Fibroblast of lung (primary cell): Measurements from ENCODE around the gene RREB1. TPM values are rescaled to one million over a fixed set of nuclear protein-coding genes. Genes with fewer than 3 reads are reported as not detected.
A peak's percentile ranks its signal among the peaks of the same experiment; 100 is the strongest.

Experiments
- DNase-seq, 2 donors: peaks; one replicate each; pipeline versions ENCODE4 v3.0.0 to v3.0.0-alpha.2; 2010; ENCODE audit warnings: low read depth in 2 of 2
- H2AFZ ChIP-seq: 2 replicates; pipeline ENCODE4 v1.5.1; 2012; ENCODE audit warnings: low read length, control low read depth, inconsistent platforms
- H3K27ac ChIP-seq: 2 replicates; pipeline ENCODE4 v1.5.1; 2011; ENCODE audit warnings: low read length, control low read depth; ENCODE audit not compliant: insufficient read depth
- H3K27me3 ChIP-seq: 2 replicates; pipeline ENCODE4 v1.5.1; 2011; ENCODE audit warnings: mild to moderate bottlenecking, low read length; ENCODE audit not compliant: control insufficient read depth, insufficient read depth
- H3K36me3 ChIP-seq: 2 replicates; pipeline ENCODE4 v1.5.1; 2011; ENCODE audit warnings: low read length; ENCODE audit not compliant: control insufficient read depth, insufficient read depth
- H3K4me1 ChIP-seq: 2 replicates; pipeline ENCODE4 v1.5.1; 2011; ENCODE audit warnings: low read length; ENCODE audit not compliant: control insufficient read depth, insufficient read depth; ENCODE audit errors: extremely low read depth
- H3K4me2 ChIP-seq: 2 replicates; pipeline ENCODE4 v1.5.1; 2011; ENCODE audit warnings: low read length, control low read depth; ENCODE audit not compliant: insufficient read depth; ENCODE audit errors: extremely low read depth
- H3K4me3 ChIP-seq, 4 experiments: fragments of 200-600 bp in 1 of 4; sonication (generic) in 1 of 4; replicated peaks in 1 of 4; 2 replicates each; pipeline ENCODE4 v1.5.1; 2011 to 2016; ENCODE audit warnings: low read length in 4 of 4, low read depth in 3 of 4, mild to moderate bottlenecking in 3 of 4, control low read depth in 2 of 4, inconsistent platforms in 1 of 4, mixed read lengths in 1 of 4; ENCODE audit not compliant: insufficient read depth in 1 of 4; ENCODE audit errors: control extremely low read depth in 1 of 4
- H3K79me2 ChIP-seq: 2 replicates; pipeline ENCODE4 v1.5.1; 2012; ENCODE audit warnings: mild to moderate bottlenecking, low read length, inconsistent platforms; ENCODE audit not compliant: control insufficient read depth, insufficient read depth
- H3K9ac ChIP-seq: 2 replicates; pipeline ENCODE4 v1.5.1; 2011; ENCODE audit warnings: mild to moderate bottlenecking, low read length, control low read depth; ENCODE audit not compliant: insufficient read depth
- H3K9me3 ChIP-seq: 2 replicates; pipeline ENCODE4 v1.5.1; 2012; ENCODE audit warnings: low read depth, low read length; ENCODE audit not compliant: control insufficient read depth, insufficient read depth
- H4K20me1 ChIP-seq: 2 replicates; pipeline ENCODE4 v1.5.1; 2011; ENCODE audit warnings: low read length; ENCODE audit not compliant: control insufficient read depth, insufficient read depth; ENCODE audit errors: extremely low read depth
- CTCF ChIP-seq, 2 donors: IDR thresholded peaks in 1 of 2; conservative IDR thresholded peaks in 1 of 2; 1 replicate in 1 of 2; 2 replicates in 1 of 2; pipeline ENCODE4 v1.5.1; 2011 to 2012; ENCODE audit warnings: low read length in 2 of 2, control low read depth in 1 of 2, inconsistent platforms in 1 of 2, low read depth in 1 of 2, mild to moderate bottlenecking in 1 of 2
- EZH2 ChIP-seq: IDR thresholded peaks from 2 replicates; pipeline ENCODE4 v1.5.1; 2012; ENCODE audit warnings: low read length, control low read depth, mild to moderate bottlenecking; ENCODE audit errors: missing control alignments
- polyA plus RNA-seq, 2 donors: library from polyadenylated mRNA; depleted of rRNA in 1 of 2; stranded (reverse) in 1 of 2; unstranded in 1 of 2; fragments of >200 nt; gene quantifications; 2 replicates each; pipeline ENCODE4 v1.2.1, GENCODE V29; 2011 to 2012; ENCODE audit warnings: missing spikeins in 1 of 2
- total RNA-seq: library from RNA; depleted of rRNA; stranded (reverse); fragments of >200 nt; gene quantifications from 2 replicates; pipeline ENCODE4 v1.2.1, GENCODE V29; 2014

Gene RREB1
- total and polyA plus RNA-seq, 2 donors (not counting 1 experiment from before 2014, with no cell fraction given): 2.4 to 18.8 TPM

GRCh38 chr6:7219310-7219709 lies 111.5 kb downstream of the RREB1 start:
- no peak overlapping the region for H3K4me3 ChIP-seq
- no peak overlapping the region for H3K9ac ChIP-seq
- H3K27ac ChIP-seq: no peak overlapping the region
- no peaks in the 10 kb centered on the region for H4K20me1 ChIP-seq
- TF ChIP-seq CTCF (conservative IDR thresholded peaks at IDR 0.05 in 1 of 2, IDR thresholded peaks at IDR 0.05 in 1 of 2; ENCODE audit: low read depth in 1 of 2, low read length in 2 of 2) (no peak), EZH2 (no peak)
- H2AFZ ChIP-seq: no peak overlapping the region
- peaks cover 5% of the 10 kb centered on the region for H3K79me2 ChIP-seq
- H3K27me3 ChIP-seq: no peaks in the 10 kb centered on the region
- H3K4me2 ChIP-seq: no peak overlapping the region
- peaks cover 30% of the 10 kb centered on the region for H3K4me1 ChIP-seq
- H3K36me3 ChIP-seq: peaks cover 5% of the 10 kb centered on the region
- H3K9me3 ChIP-seq: no peaks in the 10 kb centered on the region
- peak; percentile 31 to 51 for DNase-seq

DNA sequence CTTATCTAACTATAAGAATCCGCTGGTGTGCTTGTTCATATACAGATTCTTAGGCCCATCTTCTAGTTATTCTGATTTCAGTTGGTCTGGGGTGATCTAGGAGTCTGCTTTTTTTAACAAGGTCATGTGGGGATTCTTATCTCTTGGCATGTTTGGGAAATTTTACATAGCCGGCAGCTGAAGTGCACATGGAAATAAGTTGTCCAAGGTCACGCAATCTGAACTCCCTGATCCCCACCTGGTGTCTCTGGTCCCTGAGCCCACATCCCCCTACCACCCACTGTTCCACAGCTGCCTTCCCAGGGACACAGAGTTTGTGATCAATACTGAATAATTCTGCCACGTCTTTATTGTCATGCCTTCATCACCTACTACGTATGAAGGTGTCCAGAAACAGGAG lies 114.4 kb downstream of the RREB1 start:
- Histone ChIP-seq H3K27me3 (no peaks in the 10 kb centered on the region), H3K9me3 (no peaks in the 10 kb centered on the region), H4K20me1 (no peaks in the 10 kb centered on the region), H2AFZ (no peak overlapping the region), H3K4me1 (peaks cover 16% of the 10 kb centered on the region), H3K4me3 (no peak overlapping the region), H3K36me3 (peaks cover 13% of the 10 kb centered on the region), H3K9ac (no peak overlapping the region), H3K79me2 (peaks cover 2% of the 10 kb centered on the region), H3K4me2 (no peak overlapping the region), H3K27ac (no peak overlapping the region)
- DNase-seq: no peak
- TF ChIP-seq CTCF (conservative IDR thresholded peaks at IDR 0.05 in 1 of 2, IDR thresholded peaks at IDR 0.05 in 1 of 2; ENCODE audit: low read depth in 1 of 2, low read length in 2 of 2): no peak
- no peak for TF ChIP-seq EZH2

- Histone ChIP-seq H2AFZ (no peak overlapping the region), H3K9ac (no peak overlapping the region), H3K36me3 (peaks cover 18% of the 10 kb centered on the region), H3K27me3 (no peaks in the 10 kb centered on the region), H3K9me3 (no peaks in the 10 kb centered on the region), H3K4me3 (no peak overlapping the region), H4K20me1 (no peaks in the 10 kb centered on the region), H3K79me2 (no peaks in the 10 kb centered on the region), H3K4me2 (no peak overlapping the region), H3K27ac (no peak overlapping the region), H3K4me1 (peaks cover 5% of the 10 kb centered on the region)
- no peak for TF ChIP-seq CTCF (conservative IDR thresholded peaks at IDR 0.05 in 1 of 2, IDR thresholded peaks at IDR 0.05 in 1 of 2; ENCODE audit: low read depth in 1 of 2, low read length in 2 of 2)
- TF ChIP-seq EZH2: no peak
- no peak for DNase-seq
Observed at GRCh38 chr6:7224731-7225130, 117.0 kb downstream of the RREB1 start.
